Endothelial cell (in vitro differentiated cells): ENCODE measurements around the gene TSNAX. TPM values are rescaled to one million over a fixed set of nuclear protein-coding genes. Genes with fewer than 3 reads are reported as not detected.

Experiments
- DNase-seq: peaks from one replicate; pipeline ENCODE4 v3.0.0; 2021; ENCODE audit warnings: low spot score
- H3K27ac Mint-ChIP-seq: one replicate; pipeline ENCODE4 v1.8.0; 2021; ENCODE audit warnings: mixed read lengths, inconsistent platforms; ENCODE audit not compliant: unreplicated experiment
- H3K27me3 Mint-ChIP-seq: one replicate; pipeline ENCODE4 v1.8.0; 2021; ENCODE audit warnings: mild to moderate bottlenecking, moderate library complexity, mixed read lengths, inconsistent platforms; ENCODE audit not compliant: unreplicated experiment
- H3K36me3 Mint-ChIP-seq: one replicate; pipeline ENCODE4 v1.8.0; 2021; ENCODE audit warnings: mild to moderate bottlenecking, low read depth, mixed read lengths, inconsistent platforms; ENCODE audit not compliant: unreplicated experiment
- H3K4me1 Mint-ChIP-seq: one replicate; pipeline ENCODE4 v1.8.0; 2021; ENCODE audit warnings: mild to moderate bottlenecking, mixed read lengths, inconsistent platforms; ENCODE audit not compliant: unreplicated experiment
- H3K4me3 Mint-ChIP-seq: one replicate; pipeline ENCODE4 v1.8.0; 2021; ENCODE audit warnings: mild to moderate bottlenecking, mixed read lengths, inconsistent platforms; ENCODE audit not compliant: unreplicated experiment
- H3K9me3 Mint-ChIP-seq: one replicate; pipeline ENCODE4 v1.8.0; 2021; ENCODE audit warnings: mixed read lengths, inconsistent platforms; ENCODE audit not compliant: unreplicated experiment
- total RNA-seq: library from RNA; stranded (reverse); fragmentation: NEBNext Ultra II Directional; extraction: Animal tissue kit (Norgen Biotek cat#: 25700); gene quantifications from one replicate; pipeline ENCODE4 v1.2.1, GENCODE V29; 2021; ENCODE audit not compliant: unreplicated experiment
- TF ChIP-seq, protein P1 (sequence below): fragments of 200-600 bp; sonication (generic); IDR thresholded peaks from one replicate; pipeline ENCODE4 v1.5.0; 2021; ENCODE audit warnings: antibody characterized with exemption; ENCODE audit not compliant: unreplicated experiment

Gene TSNAX
- total RNA-seq, 1 donor from 2014 or later, result 35.4 TPM

DNA sequence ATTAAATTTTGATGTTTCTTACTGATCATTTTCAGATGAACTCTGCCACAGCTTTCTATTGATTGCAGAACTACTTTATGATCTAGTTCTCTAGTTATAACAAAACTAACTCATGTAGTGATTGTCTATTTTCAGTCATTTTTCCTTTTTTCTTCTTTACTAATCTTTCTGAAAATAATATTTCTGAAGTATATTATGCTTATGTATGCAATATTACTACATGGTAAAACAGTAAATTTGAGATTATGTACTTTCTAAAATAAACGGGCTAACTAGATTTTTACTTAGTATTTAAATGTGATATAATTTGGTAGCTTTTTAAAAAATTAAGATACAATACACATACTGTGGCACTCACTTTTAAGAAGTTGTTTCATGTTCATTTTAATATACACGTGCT, 7.6 kb downstream of the TSNAX start:
- no peak for DNase-seq
- TF ChIP-seq, protein P1, sequence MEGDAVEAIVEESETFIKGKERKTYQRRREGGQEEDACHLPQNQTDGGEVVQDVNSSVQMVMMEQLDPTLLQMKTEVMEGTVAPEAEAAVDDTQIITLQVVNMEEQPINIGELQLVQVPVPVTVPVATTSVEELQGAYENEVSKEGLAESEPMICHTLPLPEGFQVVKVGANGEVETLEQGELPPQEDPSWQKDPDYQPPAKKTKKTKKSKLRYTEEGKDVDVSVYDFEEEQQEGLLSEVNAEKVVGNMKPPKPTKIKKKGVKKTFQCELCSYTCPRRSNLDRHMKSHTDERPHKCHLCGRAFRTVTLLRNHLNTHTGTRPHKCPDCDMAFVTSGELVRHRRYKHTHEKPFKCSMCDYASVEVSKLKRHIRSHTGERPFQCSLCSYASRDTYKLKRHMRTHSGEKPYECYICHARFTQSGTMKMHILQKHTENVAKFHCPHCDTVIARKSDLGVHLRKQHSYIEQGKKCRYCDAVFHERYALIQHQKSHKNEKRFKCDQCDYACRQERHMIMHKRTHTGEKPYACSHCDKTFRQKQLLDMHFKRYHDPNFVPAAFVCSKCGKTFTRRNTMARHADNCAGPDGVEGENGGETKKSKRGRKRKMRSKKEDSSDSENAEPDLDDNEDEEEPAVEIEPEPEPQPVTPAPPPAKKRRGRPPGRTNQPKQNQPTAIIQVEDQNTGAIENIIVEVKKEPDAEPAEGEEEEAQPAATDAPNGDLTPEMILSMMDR, result no peak
- Mint-ChIP-seq H3K27me3 (no peaks in the 10 kb centered on the region), H3K36me3 (peaks cover 22% of the 10 kb centered on the region), H3K27ac (no peak overlapping the region), H3K4me3 (no peak overlapping the region), H3K9me3 (no peaks in the 10 kb centered on the region), H3K4me1 (peaks cover 4% of the 10 kb centered on the region)

DNA sequence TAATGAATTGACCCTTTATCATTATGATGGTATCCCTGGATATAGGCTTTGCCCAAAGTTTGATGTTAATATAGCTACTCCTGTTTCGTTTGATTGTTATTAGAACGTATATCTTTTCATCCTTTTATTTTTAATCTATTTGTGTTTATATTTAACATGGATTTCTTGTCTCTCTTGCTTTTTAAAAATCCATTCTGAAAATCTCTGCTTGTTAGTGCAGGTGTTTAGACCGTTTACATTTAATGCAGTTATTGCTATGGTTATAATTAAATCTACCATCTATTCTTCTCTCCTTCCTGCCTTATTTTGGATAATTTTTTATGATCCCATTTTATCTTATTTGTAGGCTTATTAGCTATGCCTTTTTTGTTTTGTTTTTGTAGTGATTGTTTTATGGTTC, 12.4 kb downstream of the TSNAX start:
- Mint-ChIP-seq H3K4me1 (peaks cover 4% of the 10 kb centered on the region), H3K9me3 (no peaks in the 10 kb centered on the region), H3K27ac (no peak overlapping the region), H3K4me3 (no peak overlapping the region), H3K36me3 (peaks cover 23% of the 10 kb centered on the region), H3K27me3 (no peaks in the 10 kb centered on the region)
- no peak for DNase-seq
- TF ChIP-seq, protein P1, result no peak

DNA sequence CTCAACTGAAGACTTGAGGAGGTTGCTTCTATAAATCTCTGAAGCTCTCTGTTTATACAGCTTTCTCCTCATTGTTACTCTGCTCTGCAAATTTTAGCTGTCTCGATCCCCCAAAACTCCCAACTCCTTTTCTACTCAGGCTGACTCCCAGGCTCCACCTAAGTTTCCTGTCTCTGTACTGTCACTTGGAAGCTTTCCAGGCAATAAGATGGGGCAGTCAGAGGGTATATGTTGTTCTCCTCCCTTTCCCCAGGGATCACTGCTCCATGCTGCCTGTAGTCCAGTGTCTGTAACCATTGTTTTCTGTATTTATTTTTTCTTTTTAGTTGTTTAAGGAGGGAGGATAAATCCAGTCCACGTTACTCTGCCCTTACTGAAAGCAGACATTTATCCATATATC, 13.4 kb downstream of the TSNAX start:
- DNase-seq, result no peak
- no peak overlapping the region for H3K27ac Mint-ChIP-seq
- H3K27me3 Mint-ChIP-seq, result no peaks in the 10 kb centered on the region
- no peak overlapping the region for H3K4me3 Mint-ChIP-seq
- TF ChIP-seq, protein P1, result no peak
- H3K9me3 Mint-ChIP-seq, result no peaks in the 10 kb centered on the region
- H3K4me1 Mint-ChIP-seq, result peaks cover 4% of the 10 kb centered on the region
- peaks cover 23% of the 10 kb centered on the region for H3K36me3 Mint-ChIP-seq

DNA sequence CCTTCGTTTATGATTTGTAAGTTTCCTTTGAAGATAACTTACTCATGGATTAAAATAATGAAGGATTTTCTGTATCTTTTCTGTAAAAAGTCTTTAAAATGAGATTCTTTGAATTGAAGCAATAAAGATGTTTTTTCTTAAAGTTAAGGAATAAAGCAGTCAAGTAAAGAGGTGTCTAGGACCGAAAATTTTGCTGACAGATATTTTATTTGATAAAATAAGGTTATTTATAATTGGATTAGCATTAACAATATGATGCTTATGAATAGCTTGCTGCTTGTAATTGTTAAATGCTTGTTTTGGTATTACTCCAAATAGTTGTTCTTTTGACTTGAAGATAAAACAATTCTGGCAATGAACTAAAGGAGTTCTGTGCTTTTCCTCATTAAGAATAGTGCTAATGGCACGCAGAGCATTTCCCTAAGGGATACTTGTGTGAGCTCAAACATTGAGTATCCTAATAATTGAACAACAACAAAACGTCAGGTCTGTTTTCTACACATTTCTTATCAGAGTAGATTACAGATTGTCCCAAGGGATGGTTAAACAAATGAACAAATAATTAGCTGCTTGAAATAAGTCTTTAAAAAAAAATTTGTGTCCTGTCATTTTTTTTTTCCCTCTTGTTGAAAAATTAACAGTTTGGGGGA, 16.6 kb downstream of the TSNAX start:
- H3K27ac Mint-ChIP-seq, result no peak overlapping the region
- no peaks in the 10 kb centered on the region for H3K27me3 Mint-ChIP-seq
- H3K9me3 Mint-ChIP-seq, result no peaks in the 10 kb centered on the region
- no peak for DNase-seq
- peaks cover 12% of the 10 kb centered on the region for H3K4me1 Mint-ChIP-seq
- H3K36me3 Mint-ChIP-seq, result peaks cover 17% of the 10 kb centered on the region
- no peak overlapping the region for H3K4me3 Mint-ChIP-seq
- TF ChIP-seq, protein P1, result no peak

DNA sequence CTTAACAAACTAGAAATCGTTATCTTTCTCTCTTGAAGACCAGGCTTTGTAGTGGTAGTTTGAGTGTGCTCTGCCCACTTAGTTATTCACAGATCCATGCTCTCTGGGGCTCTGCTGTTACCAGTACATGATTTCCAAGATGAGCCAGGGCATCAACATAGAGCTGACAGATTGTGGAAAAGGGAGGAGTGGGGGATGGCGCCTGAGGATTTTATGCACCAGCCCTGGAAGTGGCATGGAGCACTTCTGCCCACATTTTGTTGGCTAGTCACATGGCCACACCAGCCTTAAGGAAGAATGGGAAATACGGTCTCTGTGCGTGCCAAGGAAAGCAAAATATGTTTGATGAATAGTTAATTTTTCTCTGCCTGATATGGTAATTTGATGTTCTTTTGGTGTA, 18.2 kb downstream of the TSNAX start:
- H3K27ac Mint-ChIP-seq, result peak overlapping the region; percentile 14

More for the DNA sequence above, 18.2 kb downstream of the TSNAX start:
- Mint-ChIP-seq H3K36me3 (peaks cover 6% of the 10 kb centered on the region), H3K4me1 (peaks cover 17% of the 10 kb centered on the region), H3K4me3 (no peak overlapping the region), H3K9me3 (no peaks in the 10 kb centered on the region), H3K27me3 (no peaks in the 10 kb centered on the region)
- no peak for DNase-seq
- TF ChIP-seq, protein P1, result no peak
